SK-N-SH treated with all-trans-retinoic acid at 6 μM for 48 hours (cell line): ENCODE data around the gene ZFP64.
"Not testable (repeated sequence)": the region's sequence is repeated elsewhere in the genome, so short reads cannot be mapped to it uniquely, and the experiment has no call there.

ENCODE experiments used
- ATAC-seq: fragments of 200-7000 bp; cut with Tn5 transposase; 3 replicates; pipeline ENCODE4 v1.9.1; 2020; ENCODE audit warnings: mild to moderate bottlenecking, moderate library complexity
- ARNTL ChIP-seq: fragments of 450-650 bp; formaldehyde crosslinking; IDR thresholded peaks from 2 replicates; pipeline ENCODE4 v1.5.0; 2020; ENCODE audit warnings: low read depth, mild to moderate bottlenecking, moderate library complexity, borderline replicate concordance
- BACH2 ChIP-seq: fragments of 250-450 bp; sonication (Bioruptor Pico); IDR thresholded peaks from 2 replicates; pipeline ENCODE4 v1.9.0; 2021; ENCODE audit warnings: mild to moderate bottlenecking, borderline replicate concordance
- CREB5 ChIP-seq: fragments of 250-450 bp; sonication (Bioruptor Pico); IDR thresholded peaks from 2 replicates; pipeline ENCODE4 v1.5.1; 2020; ENCODE audit warnings: low read depth, mild to moderate bottlenecking, moderate library complexity
- CSDC2 ChIP-seq: fragments of 250-450 bp; sonication (Bioruptor Pico); IDR thresholded peaks from 2 replicates; pipeline ENCODE4 v1.5.0; 2020; ENCODE audit warnings: mild to moderate bottlenecking, moderate library complexity
- ESRRG ChIP-seq: fragments of 250-450 bp; sonication (Bioruptor Pico); IDR thresholded peaks from 2 replicates; pipeline ENCODE4 v1.6.1; 2021; ENCODE audit warnings: mild to moderate bottlenecking
- GLIS3 ChIP-seq: fragments of 250-450 bp; sonication (Bioruptor Pico); IDR thresholded peaks from 2 replicates; pipeline ENCODE4 v1.5.0; 2020; ENCODE audit warnings: mild to moderate bottlenecking, moderate library complexity
- ISL1 ChIP-seq: fragments of 250-450 bp; sonication (Bioruptor Pico); IDR thresholded peaks from 2 replicates; pipeline ENCODE4 v2.1.2; 2022; ENCODE audit warnings: mild to moderate bottlenecking, moderate library complexity
- OSR1 ChIP-seq: fragments of 250-450 bp; sonication (Bioruptor Pico); IDR thresholded peaks from 2 replicates; pipeline ENCODE4 v1.8.0; 2022; ENCODE audit warnings: moderate library complexity, mild to moderate bottlenecking, inconsistent platforms
- PATZ1 ChIP-seq: fragments of 250-450 bp; sonication (Bioruptor Pico); IDR thresholded peaks from 2 replicates; pipeline ENCODE4 v1.8.0; 2020; ENCODE audit warnings: mild to moderate bottlenecking, moderate library complexity, borderline replicate concordance
- PPARA ChIP-seq: fragments of 250-450 bp; sonication (Bioruptor Pico); IDR thresholded peaks from 2 replicates; pipeline ENCODE4 v1.5.0; 2020; ENCODE audit warnings: mild to moderate bottlenecking, borderline replicate concordance
- RARB ChIP-seq: fragments of 250-450 bp; sonication (Bioruptor Pico); IDR thresholded peaks from 2 replicates; pipeline ENCODE4 v1.8.0; 2021; ENCODE audit warnings: mild to moderate bottlenecking, moderate library complexity
- SNAI2 ChIP-seq: fragments of 250-450 bp; sonication (Bioruptor Pico); IDR thresholded peaks from 2 replicates; pipeline ENCODE4 v1.5.0; 2020; ENCODE audit warnings: mild to moderate bottlenecking, moderate library complexity
- TCF4 ChIP-seq: fragments of 250-450 bp; sonication (Bioruptor Pico); IDR thresholded peaks from 2 replicates; pipeline ENCODE4 v1.8.0; 2021; ENCODE audit warnings: mild to moderate bottlenecking, moderate library complexity, borderline replicate concordance
- ZFP3 ChIP-seq: fragments of 250-450 bp; sonication (Bioruptor Pico); IDR thresholded peaks from 2 replicates; pipeline ENCODE4 v1.5.0; 2020; ENCODE audit warnings: mild to moderate bottlenecking, moderate library complexity
- ZNF70 ChIP-seq: fragments of 450-650 bp; formaldehyde crosslinking; IDR thresholded peaks from 2 replicates; pipeline ENCODE4 v1.5.0; 2020; ENCODE audit warnings: mild to moderate bottlenecking, moderate library complexity
- ZNF8 ChIP-seq: fragments of 450-650 bp; formaldehyde crosslinking; IDR thresholded peaks from 2 replicates; pipeline ENCODE4 v1.5.0; 2020; ENCODE audit warnings: mild to moderate bottlenecking, moderate library complexity
- TF ChIP-seq, protein P1 (sequence below): fragments of 250-450 bp; sonication (Bioruptor Pico); IDR thresholded peaks from 2 replicates; pipeline ENCODE4 v1.5.1; 2021; ENCODE audit warnings: mild to moderate bottlenecking, moderate library complexity
- TF ChIP-seq, protein P2 (sequence below): fragments of 250-450 bp; sonication (Bioruptor Pico); IDR thresholded peaks from 2 replicates; pipeline ENCODE4 v1.5.0; 2020; ENCODE audit warnings: mild to moderate bottlenecking, moderate library complexity

The ZFP64 gene

GRCh38 chr20:52200870-52201269, 9.3 kb upstream of the ZFP64 start (continued):
- TF ChIP-seq CREB5 (no peak), ISL1 (CRISPR knock-in tag) (no peak), PATZ1 (CRISPR knock-in tag) (no peak), GLIS3 (CRISPR knock-in tag) (no peak), ZNF8 (CRISPR knock-in tag) (no peak), ZFP3 (CRISPR knock-in tag) (no peak), PPARA (CRISPR knock-in tag) (no peak), CSDC2 (CRISPR knock-in tag) (no peak), RARB (no peak)

GRCh38 chr20:52196845-52197244, 5.3 kb upstream of the ZFP64 start:
- ATAC-seq, result no peak
- TF ChIP-seq PPARA (CRISPR knock-in tag) (no peak), ZNF8 (CRISPR knock-in tag) (no peak), TCF4 (CRISPR knock-in tag) (no peak), ZFP3 (CRISPR knock-in tag) (no peak), PATZ1 (CRISPR knock-in tag) (no peak)
- TF ChIP-seq, protein P1, sequence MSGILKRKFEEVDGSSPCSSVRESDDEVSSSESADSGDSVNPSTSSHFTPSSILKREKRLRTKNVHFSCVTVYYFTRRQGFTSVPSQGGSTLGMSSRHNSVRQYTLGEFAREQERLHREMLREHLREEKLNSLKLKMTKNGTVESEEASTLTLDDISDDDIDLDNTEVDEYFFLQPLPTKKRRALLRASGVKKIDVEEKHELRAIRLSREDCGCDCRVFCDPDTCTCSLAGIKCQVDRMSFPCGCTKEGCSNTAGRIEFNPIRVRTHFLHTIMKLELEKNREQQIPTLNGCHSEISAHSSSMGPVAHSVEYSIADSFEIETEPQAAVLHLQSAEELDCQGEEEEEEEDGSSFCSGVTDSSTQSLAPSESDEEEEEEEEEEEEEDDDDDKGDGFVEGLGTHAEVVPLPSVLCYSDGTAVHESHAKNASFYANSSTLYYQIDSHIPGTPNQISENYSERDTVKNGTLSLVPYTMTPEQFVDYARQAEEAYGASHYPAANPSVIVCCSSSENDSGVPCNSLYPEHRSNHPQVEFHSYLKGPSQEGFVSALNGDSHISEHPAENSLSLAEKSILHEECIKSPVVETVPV, result no peak

GRCh38 chr20:52193886-52194545, 2.4 kb upstream of the ZFP64 start:
- TF ChIP-seq ISL1 (CRISPR knock-in tag) (no peak), CSDC2 (CRISPR knock-in tag) (no peak)

DNA sequence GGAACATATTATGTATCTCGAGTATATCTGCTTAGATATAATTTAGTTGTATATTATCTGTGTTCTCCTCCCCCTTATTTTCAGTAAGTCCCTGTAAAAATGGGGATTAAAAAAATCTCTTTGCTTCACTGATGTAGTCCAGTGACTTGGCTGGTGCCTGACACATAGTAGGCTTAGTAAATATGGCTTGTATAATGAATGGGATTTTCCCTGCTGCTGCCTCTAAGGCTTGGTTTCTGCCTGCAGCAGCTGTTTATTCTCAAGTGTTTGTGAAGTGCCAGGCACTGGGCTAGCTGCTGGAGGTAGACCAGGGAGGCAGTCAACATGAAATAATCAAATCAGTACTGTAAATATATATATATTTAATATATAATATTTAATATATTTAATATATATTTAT, 1.6 kb upstream of the ZFP64 start:
- no peak for ATAC-seq

More at GRCh38 chr20:52193886-52194545, 2.4 kb upstream of the ZFP64 start:
- no peak for ATAC-seq

GRCh38 chr20:52192719-52193007, 1.1 kb upstream of the ZFP64 start:
- not testable (repeated sequence) for ATAC-seq

More for the DNA sequence above, 1.6 kb upstream of the ZFP64 start:
- TF ChIP-seq ZNF70 (CRISPR knock-in tag) (no peak), TCF4 (CRISPR knock-in tag) (no peak), ZNF8 (CRISPR knock-in tag) (no peak), PPARA (CRISPR knock-in tag) (no peak), ISL1 (CRISPR knock-in tag) (no peak), OSR1 (no peak), ARNTL (no peak), SNAI2 (CRISPR knock-in tag) (no peak), PATZ1 (CRISPR knock-in tag) (no peak), BACH2 (CRISPR knock-in tag) (no peak), GLIS3 (CRISPR knock-in tag) (no peak), ESRRG (CRISPR knock-in tag) (no peak), CSDC2 (CRISPR knock-in tag) (no peak)
- TF ChIP-seq, protein P1, result no peak
- TF ChIP-seq, protein P2, sequence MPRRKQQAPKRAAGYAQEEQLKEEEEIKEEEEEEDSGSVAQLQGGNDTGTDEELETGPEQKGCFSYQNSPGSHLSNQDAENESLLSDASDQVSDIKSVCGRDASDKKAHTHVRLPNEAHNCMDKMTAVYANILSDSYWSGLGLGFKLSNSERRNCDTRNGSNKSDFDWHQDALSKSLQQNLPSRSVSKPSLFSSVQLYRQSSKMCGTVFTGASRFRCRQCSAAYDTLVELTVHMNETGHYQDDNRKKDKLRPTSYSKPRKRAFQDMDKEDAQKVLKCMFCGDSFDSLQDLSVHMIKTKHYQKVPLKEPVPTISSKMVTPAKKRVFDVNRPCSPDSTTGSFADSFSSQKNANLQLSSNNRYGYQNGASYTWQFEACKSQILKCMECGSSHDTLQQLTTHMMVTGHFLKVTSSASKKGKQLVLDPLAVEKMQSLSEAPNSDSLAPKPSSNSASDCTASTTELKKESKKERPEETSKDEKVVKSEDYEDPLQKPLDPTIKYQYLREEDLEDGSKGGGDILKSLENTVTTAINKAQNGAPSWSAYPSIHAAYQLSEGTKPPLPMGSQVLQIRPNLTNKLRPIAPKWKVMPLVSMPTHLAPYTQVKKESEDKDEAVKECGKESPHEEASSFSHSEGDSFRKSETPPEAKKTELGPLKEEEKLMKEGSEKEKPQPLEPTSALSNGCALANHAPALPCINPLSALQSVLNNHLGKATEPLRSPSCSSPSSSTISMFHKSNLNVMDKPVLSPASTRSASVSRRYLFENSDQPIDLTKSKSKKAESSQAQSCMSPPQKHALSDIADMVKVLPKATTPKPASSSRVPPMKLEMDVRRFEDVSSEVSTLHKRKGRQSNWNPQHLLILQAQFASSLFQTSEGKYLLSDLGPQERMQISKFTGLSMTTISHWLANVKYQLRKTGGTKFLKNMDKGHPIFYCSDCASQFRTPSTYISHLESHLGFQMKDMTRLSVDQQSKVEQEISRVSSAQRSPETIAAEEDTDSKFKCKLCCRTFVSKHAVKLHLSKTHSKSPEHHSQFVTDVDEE (CRISPR knock-in tag), result no peak
